Stimulated activated CD4-positive, alpha-beta T cell treated with anti-CD3 and anti-CD28 coated beads, Interleukin-12 subunit alpha, Interleukin-12 subunit beta, amount 100 ng/mL, for 24 hours (primary cell): Measurements from ENCODE around the gene NSD1.
"Not testable (repeated sequence)": the region's sequence is repeated elsewhere in the genome, so short reads cannot be mapped to it uniquely, and the experiment has no call there.

ENCODE experiments used
- DNase-seq, 2 experiments: peaks; one replicate each; pipeline ENCODE4 v3.0.0-alpha.2; 2020; ENCODE audit warnings: low read depth in 2 of 2

NSD1 gene

DNA sequence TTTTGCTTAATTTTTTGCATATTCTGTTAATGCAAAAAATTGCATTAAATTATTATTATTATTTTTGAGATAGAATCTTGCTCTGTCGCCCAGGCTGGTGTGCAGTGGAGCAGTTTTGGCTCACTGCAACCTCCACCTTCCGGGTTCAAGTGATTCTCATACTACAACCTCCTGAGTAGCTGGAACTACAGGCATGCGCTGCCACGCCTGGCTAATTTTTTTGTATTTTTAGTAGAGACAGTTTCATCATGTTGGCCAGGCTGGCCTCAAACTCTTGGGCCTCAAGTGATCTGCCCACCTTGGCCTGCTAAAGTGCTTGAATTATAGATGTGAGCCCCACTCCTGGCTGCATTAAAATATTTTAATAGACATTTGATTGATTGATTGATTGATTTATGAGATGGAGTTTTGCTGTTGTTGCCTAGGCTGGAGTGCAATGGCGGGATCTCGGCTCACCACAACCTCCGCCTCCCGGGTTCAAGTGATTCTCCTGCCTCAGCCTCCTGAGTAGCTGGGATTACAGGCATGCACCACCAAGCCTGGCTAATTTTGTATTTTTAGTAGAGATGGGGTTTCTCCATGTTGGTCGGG, 44.4 kb downstream of the NSD1 start:
- DNase-seq = not testable (repeated sequence)

- no peak for DNase-seq
These were observed 45.2 kb downstream of the NSD1 start for GRCh38 chr5:177178733-177179304.

DNA sequence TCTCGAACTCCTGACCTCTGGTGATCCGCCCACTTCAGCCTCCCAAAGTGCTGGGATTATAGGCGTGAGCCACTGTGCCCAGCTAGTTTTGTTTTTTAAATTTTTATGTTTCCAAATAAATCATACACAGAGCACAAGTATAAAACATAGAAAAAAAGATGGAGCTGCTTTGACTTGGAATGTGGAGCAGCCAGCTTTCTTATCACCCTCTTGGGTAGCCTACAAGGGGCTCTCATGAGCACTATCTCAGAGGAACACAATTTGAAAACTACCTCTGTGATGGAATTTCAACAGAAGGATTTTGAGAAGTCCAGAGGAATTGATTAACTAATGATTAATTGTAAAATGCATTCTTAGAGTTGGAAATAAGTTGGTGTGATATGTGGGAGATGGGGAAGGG, 45.9 kb downstream of the NSD1 start:
- no peak for DNase-seq

DNA sequence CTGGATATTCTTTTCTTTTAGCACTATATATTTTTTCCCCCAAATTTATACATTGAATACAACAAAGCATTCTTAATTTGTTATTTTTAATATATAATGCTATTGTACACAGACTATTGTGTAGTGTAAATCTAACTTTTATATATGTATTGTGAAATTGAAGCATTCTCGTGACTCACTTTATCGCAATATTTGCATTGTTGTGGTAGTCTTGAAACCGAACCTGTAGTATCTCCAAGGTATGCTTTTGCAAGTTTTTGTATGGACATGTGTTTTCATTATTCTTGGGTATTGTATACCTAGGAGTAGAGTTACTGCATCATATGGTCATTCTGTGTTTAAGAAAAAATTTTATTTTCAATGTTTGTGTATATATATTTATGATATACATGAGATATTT, 49.6 kb downstream of the NSD1 start:
- no peak for DNase-seq

DNA sequence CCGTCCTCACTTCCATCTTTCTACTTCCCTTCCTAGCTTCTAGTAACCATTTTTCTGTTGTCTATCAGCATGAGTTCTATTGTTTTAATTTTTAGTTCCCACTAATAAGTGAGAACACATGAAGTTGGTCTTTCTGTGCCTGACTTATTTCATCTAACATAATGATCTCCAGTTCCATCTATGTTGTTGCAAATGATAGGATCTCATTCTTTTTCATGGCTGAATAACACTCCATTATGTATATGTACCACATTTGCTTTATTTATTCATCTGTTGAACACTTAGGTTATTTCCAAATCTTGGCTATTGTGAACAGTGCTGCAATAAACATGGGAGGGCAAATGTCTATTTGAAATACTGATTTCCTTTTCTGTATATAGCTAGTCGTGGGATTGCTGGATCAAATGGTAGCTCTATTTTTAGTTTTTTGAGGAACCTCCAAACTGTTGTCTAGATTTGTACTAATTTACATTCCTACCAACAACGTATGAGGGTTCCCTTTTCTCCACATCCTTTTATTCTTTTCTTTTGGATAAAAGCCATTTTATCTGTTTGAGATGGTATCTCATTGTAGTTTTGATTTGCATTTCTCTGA, 50.3 kb downstream of the NSD1 start:
- DNase-seq = no peak

DNA sequence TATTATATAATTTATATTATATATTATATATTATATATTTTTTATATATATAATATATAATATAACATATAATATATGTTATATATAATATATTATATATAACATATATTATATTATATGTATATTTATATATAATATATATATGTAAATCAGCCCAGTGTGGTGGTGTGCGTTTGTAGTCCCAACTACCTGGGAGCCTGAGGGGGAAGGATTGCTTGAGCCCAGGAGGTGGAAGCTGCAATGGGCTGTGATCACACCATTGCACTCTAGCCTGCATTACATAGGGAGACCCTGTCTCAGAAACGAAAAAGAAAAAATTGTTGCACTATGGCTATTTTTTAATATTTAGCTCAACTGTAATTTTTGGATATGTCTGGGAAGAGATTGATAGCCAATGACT, 52.4 kb downstream of the NSD1 start:
- DNase-seq = no peak

DNA sequence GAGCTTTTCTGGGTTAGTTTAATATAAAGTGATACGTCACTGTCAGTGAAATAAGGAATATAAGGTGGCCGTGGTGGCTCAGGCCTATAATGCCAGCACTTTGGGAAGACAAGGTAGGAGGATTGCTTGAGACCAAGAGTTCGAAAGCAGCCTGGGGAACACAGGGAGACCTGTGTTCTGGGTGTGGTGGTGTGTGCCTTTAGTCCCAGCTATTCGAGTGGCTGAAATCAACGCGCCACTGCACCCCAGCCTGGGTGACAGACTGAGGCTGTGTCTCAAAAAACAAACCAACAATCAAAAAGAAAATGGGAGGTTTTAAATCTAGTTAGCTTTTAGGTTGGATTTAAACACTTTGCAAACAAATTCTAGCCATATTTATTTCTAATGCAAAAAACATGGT, 53.1 kb downstream of the NSD1 start:
- DNase-seq = no peak

DNA sequence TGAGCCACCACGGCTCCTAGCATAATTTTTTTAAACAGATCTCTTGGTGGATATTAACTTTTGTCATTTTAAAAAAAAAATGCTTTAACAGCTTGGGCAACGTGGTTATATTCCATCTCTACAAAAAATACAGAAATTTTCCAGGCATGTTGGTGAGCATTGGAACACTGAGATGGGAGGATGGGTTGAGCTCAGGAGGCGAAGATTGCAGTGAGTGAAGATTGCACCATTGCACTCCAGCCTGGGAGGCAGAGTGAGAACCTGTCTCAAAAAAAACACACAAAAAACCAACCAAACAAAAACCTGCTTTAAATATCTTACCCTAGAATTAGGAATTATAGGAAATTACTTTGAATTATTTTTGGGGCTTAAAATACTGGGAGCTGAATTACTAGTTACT, 55.2 kb downstream of the NSD1 start:
- DNase-seq = no peak

DNA sequence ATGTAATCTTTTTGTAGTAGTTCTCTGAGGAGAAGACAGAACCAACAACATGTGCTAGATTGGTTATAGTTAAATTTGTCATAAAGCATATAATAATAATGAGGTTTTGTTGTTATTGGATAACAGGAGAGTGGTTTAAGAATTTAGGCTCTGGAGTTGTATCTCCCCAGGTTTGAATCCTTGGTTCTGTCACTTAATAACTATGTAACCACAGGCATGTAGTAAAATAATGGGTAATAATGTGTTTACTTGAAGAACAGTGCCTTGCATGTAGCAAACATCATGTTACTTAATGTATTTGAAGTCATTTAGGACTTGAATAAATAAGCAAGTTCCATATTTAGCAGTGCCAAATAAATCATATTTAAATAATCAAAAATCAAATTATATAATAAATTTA, 55.8 kb downstream of the NSD1 start:
- DNase-seq = no peak

DNA sequence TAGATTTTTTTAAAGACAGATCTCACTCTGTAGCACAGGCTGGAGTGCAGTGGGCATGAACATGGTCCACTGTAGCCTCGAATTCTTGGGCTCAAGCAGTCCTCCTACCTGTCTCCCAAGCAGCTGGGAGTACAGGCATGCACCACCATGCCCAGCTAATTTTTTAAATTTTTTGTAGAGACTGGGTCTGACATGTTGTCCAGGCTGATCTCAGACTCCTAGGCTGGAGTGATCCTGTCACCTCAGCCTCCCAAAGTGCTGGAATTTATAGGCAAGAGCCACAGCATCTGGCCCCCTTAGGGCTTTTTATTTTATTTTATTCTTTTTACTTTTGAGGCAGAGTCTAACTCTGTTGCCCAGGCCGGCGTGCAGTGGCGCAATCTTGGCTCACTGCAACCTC, 56.4 kb downstream of the NSD1 start:
- DNase-seq = no peak

DNA sequence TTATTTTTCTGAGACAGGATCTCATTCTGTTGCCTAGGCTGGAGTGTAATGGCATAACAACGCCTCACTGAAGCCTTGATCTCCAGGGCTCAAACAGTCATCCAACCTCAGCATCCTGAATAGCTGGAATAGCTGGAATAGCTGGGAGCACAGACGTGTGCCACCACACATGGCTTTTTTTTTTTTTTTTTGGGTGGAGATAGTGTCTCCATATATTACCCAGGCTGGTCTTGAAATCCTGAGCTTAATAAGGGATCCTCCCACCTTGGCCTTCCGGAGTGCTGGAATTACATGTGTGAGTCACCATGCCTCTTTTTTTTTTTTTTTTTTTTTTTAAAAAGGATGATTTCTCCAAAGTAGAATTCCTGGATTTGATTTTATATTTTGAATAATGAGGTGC, 60.7 kb downstream of the NSD1 start:
- no peak for DNase-seq

GRCh38 chr5:177195307-177195952, 61.9 kb downstream of the NSD1 start:
- no peak for DNase-seq

GRCh38 chr5:177198738-177199137, 65.2 kb downstream of the NSD1 start:
- no peak for DNase-seq

DNA sequence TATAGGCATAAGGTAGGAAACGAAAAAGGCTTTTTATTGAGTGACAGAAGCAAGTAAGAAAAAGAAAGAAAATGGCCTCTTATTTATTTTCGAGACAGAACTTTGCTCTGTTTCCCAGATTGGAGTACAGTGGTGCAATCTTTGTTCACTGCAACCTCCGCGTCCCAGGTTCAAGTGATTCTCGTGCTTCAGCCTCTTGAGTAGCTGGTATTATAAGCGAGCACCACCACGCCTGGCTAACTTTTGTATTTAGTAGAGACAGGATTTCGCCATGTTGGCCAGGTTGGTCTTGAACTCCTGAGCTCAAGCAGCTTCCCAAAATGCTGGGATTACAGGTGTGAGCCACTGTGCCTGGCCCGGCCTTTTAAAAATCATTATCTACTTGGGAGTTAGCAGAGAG, 70.7 kb downstream of the NSD1 start:
- no peak for DNase-seq

DNA sequence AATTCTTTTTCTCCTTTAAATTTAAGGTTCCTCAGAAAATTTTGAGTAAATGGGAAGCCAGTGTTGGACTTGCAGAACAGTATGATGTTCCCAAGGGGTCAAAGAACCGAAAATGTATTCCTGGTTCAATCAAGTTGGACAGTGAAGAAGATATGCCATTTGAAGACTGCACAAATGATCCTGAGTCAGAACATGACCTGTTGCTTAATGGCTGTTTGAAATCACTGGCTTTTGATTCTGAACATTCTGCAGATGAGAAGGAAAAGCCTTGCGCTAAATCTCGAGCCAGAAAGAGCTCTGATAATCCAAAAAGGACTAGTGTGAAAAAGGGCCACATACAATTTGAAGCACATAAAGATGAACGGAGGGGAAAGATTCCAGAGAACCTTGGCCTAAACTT, 76.0 kb downstream of the NSD1 start:
- DNase-seq = no peak

- no peak for DNase-seq
These were observed 78.7 kb downstream of the NSD1 start for GRCh38 chr5:177212242-177212641.

DNA sequence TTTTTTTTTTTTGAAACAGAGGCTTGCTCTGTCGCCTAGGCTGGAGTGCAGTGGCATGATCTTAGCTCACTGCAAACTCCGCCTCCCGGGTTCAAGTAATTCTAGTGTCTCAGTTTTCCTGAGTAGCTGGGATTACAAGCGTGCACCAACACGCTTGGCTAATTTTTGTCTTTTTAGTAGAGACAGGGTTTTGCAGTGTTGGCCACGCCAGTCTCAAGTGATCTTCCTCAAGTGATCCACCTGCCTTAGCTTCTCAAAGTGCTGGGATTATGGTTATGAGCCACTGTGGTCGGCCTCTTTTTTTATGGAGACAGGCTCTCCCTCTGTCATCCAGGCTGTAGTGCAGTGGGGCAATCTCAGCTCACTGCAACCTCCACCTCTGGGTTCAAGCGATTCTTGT, 87.0 kb downstream of the NSD1 start:
- DNase-seq = no peak

DNA sequence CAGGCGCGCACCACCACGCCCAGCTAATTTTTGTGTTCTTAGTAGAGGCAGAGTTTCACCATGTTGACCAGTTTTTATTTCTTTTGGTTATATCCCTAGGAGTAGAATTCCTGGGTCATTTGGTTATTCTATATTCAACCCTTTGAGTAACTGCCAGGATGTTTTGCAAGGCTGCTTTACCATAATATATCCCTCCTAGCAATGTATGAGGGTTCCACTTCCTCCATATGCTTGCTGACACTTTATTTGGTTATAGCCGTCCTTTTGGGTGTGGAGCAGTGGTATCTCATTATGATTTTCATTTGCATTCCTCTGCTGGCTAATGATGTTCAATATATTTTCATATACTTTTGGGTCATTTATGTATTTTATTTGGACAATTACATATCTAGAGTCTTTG, 88.7 kb downstream of the NSD1 start:
- DNase-seq = no peak

DNA sequence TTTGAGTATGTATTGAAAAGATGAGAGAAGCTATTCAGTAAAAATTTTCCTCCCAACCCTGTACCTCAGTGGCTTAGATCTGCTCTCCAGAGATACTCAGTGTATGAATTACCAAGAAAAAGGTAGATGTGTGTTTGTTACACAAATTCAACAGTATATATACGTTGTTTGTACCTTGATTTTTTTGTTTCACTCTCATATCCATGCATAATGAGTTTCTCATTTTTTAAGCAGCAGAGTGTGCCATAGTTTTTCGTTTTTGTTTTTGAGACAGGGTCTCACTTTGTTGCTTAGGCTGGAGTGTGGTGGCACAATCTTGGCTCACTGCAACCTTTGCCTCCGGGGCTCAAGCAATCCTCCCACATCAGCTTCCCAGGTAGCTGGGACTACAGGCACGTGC, 92.2 kb downstream of the NSD1 start:
- no peak for DNase-seq

- DNase-seq = no peak
These were observed 93.3 kb downstream of the NSD1 start for GRCh38 chr5:177226860-177227259.

DNA sequence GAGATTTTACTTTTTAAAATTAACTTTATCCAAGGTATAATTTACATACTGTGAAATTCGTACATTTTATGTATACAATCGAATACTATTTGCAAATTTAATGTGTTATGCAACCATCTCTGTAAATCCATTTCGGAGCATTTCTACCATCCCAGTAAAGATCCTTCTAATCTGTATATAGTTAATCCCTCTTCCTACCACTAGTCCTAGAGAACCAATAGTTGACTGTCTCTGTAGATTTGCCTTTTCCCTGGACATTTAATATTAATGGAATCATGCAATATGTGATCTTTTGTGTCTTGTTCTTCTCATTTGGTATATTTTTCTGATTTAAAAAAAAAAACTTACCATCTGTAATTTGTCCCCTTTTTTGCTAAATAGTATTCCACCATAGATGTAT, 95.2 kb downstream of the NSD1 start:
- DNase-seq = no peak

DNA sequence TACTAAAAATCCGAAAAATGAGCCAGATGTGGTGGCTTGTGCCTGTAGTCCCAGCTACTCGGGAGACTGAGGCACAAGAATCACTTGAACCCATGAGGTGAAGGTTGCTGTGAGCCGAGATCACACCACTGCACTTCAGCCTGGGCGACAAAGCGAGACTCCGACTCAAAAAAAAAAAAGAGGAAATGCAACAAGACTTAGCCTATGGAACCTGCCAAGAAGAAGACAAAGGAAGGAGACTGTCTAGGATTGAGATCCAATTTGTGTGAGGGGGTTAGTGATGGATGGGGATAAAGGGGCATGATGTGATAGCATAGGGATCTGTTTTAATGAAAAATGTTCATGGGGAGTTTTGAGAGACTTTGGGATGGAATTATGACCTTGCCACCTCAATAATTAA, 97.1 kb downstream of the NSD1 start:
- DNase-seq = no peak

GRCh38 chr5:177231479-177232250, 98.1 kb downstream of the NSD1 start:
- DNase-seq = no peak
